ENCODE results near the gene PDZD4.

Gene PDZD4

DNA sequence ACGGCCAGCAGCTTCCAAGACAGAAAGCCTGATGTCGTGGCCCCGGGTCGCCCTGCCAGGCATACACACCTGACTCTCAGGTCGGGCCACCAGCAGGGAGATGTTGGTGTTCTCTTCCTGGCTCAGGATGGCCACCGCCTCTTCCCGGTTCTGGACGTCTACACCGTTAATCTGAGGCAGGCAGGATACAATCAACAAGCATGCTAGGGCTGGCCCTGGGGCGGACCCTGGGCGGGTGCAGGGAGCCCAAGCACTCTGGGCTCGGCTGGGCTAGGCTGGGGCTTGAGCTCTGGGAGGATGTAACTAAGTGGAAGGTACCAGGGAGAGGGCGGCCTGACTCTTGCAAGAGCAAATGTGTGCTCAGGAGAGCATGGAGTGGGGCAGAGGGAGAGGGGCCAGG lies 24.9 kb downstream of the PDZD4 start:
- DNase-seq = no peak

GRCh38 chrX:153804621-153805020 lies 25.7 kb downstream of the PDZD4 start:
- no peak for DNase-seq

- no peak for DNase-seq
Observed at GRCh38 chrX:153804100-153804595, 26.2 kb downstream of the PDZD4 start.

- no peak for DNase-seq
Observed at GRCh38 chrX:153803211-153804099, 26.9 kb downstream of the PDZD4 start.

- no peak for DNase-seq
Observed at GRCh38 chrX:153802513-153803045, 27.8 kb downstream of the PDZD4 start.

GRCh38 chrX:153801669-153802068 lies 28.7 kb downstream of the PDZD4 start:
- no peak for DNase-seq

DNA sequence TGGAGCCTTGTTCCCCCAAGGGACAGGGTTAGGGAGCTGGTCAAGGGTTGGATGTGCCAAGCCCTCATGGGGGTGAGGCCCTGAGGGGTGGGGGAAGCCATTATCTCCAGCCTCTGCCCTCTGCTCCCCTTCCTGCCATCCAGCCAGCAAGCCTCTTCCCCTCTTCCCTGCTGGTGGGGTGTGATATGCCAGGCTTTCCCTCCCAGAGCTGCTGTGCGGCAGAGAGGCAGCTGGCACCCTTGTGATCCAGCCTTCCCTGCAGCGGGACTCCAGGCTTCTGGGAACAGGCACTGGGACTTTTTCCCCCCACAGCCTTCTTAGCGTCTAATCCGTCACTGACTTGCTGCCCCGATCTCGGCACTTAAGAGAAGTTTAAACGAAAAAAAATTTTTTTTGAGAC lies 29.6 kb downstream of the PDZD4 start:
- DNase-seq = no peak

DNA sequence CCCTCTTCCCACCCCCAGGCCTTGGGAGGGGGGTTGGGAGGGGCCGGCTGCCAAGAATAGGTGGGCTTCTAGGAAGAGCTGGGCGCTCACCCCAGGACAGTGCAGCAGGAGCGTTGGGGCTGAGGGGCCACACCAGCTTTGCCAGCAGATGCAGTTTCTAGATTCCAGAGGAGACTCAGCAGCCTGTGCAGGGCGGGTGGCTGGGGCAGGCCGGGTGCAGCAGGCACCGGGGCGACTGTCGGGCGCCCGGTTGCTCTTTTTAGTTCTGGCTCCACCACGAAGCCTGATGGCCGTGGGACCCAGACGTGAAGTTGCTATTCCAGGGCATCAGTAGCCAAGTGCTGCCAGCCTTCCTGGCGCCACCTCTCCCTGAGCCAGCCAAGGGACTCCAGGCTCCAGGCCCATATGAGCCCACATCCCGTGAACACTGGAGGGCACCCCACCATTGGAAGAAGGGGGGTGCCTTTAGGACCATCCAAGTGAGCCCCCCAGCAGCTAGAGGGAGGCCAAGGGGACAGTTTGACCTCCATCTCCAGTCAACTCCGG lies 30.1 kb downstream of the PDZD4 start:
- DNase-seq = no peak

GRCh38 chrX:153799326-153799725 lies 31.0 kb downstream of the PDZD4 start:
- DNase-seq = no peak

DNA sequence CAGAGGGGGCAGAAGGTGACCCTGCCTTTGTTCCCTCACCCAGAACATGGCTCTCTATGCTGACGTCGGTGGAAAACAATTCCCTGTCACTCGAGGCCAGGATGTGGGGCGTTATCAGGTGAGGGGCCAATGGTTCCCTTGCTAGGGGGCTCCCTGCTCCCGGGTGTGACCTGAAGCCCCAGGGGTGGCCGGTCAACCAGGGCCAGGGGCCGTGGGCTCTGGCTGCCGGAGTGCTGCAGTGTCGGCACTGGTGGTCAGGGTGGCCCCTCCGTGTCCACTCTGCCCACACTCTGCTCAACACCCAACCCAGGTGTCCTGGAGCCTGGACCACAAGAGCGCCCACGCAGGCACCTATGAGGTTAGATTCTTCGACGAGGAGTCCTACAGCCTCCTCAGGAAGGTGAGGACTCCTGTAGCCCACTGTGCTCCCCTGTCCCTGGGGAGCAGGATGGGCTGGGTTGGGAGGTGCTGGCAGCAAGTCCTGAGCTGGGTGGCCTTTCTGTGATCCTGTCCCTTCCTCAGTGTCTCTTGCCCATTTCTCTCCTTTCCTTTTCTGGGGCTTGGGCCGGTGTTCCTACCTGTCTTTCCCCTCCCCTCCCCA lies 32.8 kb downstream of the PDZD4 start:
- no peak for DNase-seq

GRCh38 chrX:153794897-153795816 lies 35.2 kb downstream of the PDZD4 start:
- no peak for DNase-seq

DNA sequence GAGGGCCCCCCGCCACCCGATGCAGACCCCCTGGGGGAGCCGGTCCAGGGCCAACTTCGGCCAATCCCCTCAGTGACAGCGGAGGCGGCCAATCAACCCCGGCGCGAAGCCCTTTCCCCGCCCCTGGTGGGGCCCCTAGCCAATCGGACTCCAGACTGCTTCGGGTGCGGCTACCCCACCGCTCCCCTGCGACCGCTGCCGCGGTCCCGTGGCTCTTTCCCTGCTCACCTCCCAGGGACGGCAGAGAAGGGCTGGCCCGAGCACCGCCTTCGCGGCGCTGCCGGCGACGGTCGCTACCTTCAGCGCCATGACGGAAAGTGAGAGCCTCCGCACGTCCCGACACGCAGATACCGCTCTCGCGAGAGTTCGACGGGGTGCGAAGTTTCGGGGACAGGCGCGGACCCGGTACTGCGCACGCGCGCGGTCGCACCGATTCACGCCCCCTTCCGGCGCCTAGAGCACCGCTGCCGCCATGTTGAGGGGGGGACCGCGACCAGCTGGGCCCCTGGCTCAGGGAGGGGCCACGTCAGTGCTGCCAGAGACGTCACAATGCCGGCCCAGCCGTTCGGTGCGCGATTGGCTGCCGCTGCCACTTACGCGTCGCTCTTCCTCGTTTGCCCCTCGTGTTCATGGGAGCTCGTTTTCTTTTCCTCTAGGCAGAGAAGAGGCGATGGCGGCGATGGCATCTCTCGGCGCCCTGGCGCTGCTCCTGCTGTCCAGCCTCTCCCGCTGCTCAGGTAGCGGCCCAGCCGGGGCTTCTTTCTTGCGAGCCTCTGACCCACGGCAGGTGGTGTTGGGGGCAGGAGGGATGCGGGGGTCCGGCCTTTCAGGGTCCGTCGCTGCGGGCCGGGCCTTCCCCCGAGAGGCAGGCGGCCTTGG lies 36.1 kb downstream of the PDZD4 start, which contains the start of the genes IDH3G and SSR4:
TSS of gene IDH3G (minus strand) at position 358 of the 879 bp plus-strand sequence. CDS start at position 309, 49 bp downstream.
TSS of gene SSR4 (plus strand) at position 651 of the 879 bp plus-strand sequence. CDS start at position 671, 20 bp downstream.
- DNase-seq = peak; percentile 93 to 97

- no peak for DNase-seq
Observed at GRCh38 chrX:153793291-153793690, 37.1 kb downstream of the PDZD4 start.

DNA sequence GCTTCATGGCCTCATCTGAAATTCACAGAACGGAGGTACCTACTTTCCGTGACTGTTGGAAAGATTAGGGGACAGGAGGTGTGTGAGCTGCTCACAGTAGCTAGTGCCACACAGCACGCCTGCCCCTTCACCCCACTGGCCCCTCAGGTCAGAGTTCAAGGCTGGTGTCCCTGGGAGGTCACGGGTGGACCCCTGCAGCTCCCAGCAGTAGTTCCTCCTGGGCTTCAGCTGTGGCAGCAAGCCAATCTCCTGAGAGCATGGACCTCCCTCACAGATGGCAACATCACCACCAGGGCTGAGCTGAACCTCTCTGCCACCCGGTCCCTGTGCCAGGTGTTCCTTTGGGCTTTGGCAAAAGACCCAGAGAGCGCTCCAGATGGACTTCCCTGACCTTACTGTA lies 38.0 kb downstream of the PDZD4 start:
- DNase-seq = peak in 1 of 2 experiments; percentile 49

DNA sequence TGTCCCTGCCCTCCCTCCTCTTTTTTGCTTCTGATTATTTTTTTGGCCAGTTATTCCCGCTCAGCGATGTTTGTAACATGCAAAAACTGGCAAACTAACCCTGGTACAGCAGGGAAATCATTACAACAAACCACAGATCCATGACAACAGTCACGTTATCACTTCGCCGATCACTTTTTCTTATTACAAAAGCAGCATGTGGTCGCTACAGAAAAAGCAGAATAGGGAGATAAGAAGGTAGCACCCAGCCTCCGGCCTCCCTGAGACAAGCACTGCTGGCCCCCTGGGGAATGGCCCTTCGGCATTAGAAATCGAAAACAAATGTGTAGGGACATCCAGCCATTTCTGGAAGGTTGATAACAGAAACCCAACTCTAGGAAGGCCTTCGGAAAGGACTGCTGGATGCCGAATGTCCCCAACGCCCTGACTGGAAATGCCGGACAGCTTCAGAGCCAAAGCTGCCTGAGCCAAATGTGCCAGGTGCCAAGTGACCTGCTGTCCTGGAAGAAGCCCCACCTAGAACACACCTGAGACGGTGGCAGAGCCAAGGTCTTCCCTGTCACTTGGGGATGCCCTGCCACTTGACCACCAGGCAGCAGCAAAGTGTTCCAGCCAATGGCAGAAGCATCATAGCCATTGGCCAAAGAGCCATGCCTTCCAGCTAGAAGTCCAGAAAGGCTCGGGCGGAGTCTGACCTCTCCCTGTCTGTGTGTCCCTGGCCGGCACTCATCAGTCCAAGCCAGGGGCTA lies 39.1 kb downstream of the PDZD4 start:
- no peak for DNase-seq

- DNase-seq = no peak
Observed at GRCh38 chrX:153789654-153790053, 40.7 kb downstream of the PDZD4 start.

- DNase-seq = no peak
Observed at GRCh38 chrX:153786669-153787068, 43.7 kb downstream of the PDZD4 start.

DNA sequence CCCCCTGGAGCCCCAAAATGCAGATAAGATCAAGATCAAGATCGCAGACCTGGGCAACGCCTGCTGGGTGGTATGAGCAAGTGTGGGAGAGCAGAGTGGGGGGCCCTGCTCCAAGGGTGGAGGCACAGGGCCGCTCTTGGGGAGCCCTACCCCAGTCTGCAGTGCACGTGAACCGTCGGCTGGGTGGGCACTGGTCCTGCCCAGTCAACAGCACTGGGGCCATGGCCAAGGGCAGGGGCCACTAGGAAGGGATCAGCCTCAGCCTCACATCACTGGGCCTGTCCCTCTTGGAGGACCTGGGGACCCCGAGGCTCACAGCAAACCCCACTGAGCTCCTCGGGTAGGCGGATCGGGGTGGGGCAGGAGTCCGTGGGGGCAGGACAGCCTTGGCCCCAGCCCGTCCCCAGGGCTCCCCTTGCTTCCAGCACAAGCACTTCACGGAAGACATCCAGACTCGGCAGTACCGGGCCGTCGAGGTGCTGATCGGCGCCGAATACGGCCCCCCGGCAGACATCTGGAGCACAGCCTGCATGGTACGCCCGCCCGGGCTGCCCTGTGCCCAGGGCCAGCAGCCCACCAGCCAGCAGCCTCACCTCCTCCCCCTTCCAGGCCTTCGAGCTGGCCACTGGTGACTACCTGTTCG lies 45.9 kb downstream of the PDZD4 start:
- DNase-seq = no peak

GRCh38 chrX:153783378-153784013 lies 46.8 kb downstream of the PDZD4 start:
- DNase-seq = no peak

Measured in NCI-H524 (cell line).